ENCODE results near the gene RPL36. TPM values are rescaled to one million over a fixed set of nuclear protein-coding genes. Genes with fewer than 3 reads are reported as not detected.

RPL36 gene
- total RNA-seq, 1 donor from 2014 or later, result 1,016 TPM

GRCh38 chr19:5655412-5655811 is 34.7 kb upstream of the RPL36 start:
- peaks cover 34% of the 10 kb centered on the region for H3K36me3 Mint-ChIP-seq
- H3K4me3 Mint-ChIP-seq, result no peak overlapping the region
- H3K4me1 Mint-ChIP-seq (ENCODE audit: unreplicated experiment), result no peaks in the 10 kb centered on the region
- no peak for DNase-seq (ENCODE audit: extremely low spot score, unreplicated experiment)
- no peak overlapping the region for H3K27ac Mint-ChIP-seq
- no peaks in the 10 kb centered on the region for H3K27me3 Mint-ChIP-seq
- no peak for TF ChIP-seq CTCF (conservative IDR thresholded peaks at IDR 0.05)
- H3K9me3 Mint-ChIP-seq, result no peaks in the 10 kb centered on the region

- no peaks in the 10 kb centered on the region for H3K27me3 Mint-ChIP-seq
- peaks cover 12% of the 10 kb centered on the region for H3K36me3 Mint-ChIP-seq
- TF ChIP-seq CTCF (conservative IDR thresholded peaks at IDR 0.05), result no peak
- no peaks in the 10 kb centered on the region for H3K9me3 Mint-ChIP-seq
- no peak overlapping the region for H3K27ac Mint-ChIP-seq
- no peak overlapping the region for H3K4me3 Mint-ChIP-seq
- DNase-seq (ENCODE audit: extremely low spot score, unreplicated experiment), result no peak
- no peaks in the 10 kb centered on the region for H3K4me1 Mint-ChIP-seq (ENCODE audit: unreplicated experiment)
Observed at GRCh38 chr19:5661483-5661882, 28.6 kb upstream of the RPL36 start.

GRCh38 chr19:5663904-5664303 is 26.2 kb upstream of the RPL36 start:
- TF ChIP-seq CTCF (conservative IDR thresholded peaks at IDR 0.05), result no peak
- no peak overlapping the region for H3K4me3 Mint-ChIP-seq
- no peaks in the 10 kb centered on the region for H3K9me3 Mint-ChIP-seq
- no peaks in the 10 kb centered on the region for H3K27me3 Mint-ChIP-seq
- H3K36me3 Mint-ChIP-seq, result peaks cover 8% of the 10 kb centered on the region
- no peak for DNase-seq (ENCODE audit: extremely low spot score, unreplicated experiment)
- peaks cover 6% of the 10 kb centered on the region for H3K4me1 Mint-ChIP-seq (ENCODE audit: unreplicated experiment)
- H3K27ac Mint-ChIP-seq, result no peak overlapping the region

- Mint-ChIP-seq H3K36me3 (peaks cover 8% of the 10 kb centered on the region), H3K4me1 (ENCODE audit: unreplicated experiment) (peaks cover 6% of the 10 kb centered on the region), H3K27ac (no peak overlapping the region), H3K9me3 (no peaks in the 10 kb centered on the region), H3K27me3 (no peaks in the 10 kb centered on the region), H3K4me3 (no peak overlapping the region)
- no peak for TF ChIP-seq CTCF (conservative IDR thresholded peaks at IDR 0.05)
- no peak for DNase-seq (ENCODE audit: extremely low spot score, unreplicated experiment)
Observed at GRCh38 chr19:5664515-5664914, 25.6 kb upstream of the RPL36 start.

- Mint-ChIP-seq H3K4me3 (no peak overlapping the region), H3K27me3 (no peaks in the 10 kb centered on the region), H3K9me3 (no peaks in the 10 kb centered on the region), H3K27ac (peak overlapping the region; percentile 56), H3K36me3 (peaks cover 8% of the 10 kb centered on the region), H3K4me1 (ENCODE audit: unreplicated experiment) (peaks cover 6% of the 10 kb centered on the region)
- no peak for DNase-seq (ENCODE audit: extremely low spot score, unreplicated experiment)
- no peak for TF ChIP-seq CTCF (conservative IDR thresholded peaks at IDR 0.05)
Observed at GRCh38 chr19:5665781-5666513, 24.1 kb upstream of the RPL36 start.

All from type B pancreatic cell (in vitro differentiated cells).